GM21423 (cell line): ENCODE results near the gene OPTN.

Source experiments
- ATAC-seq: cut with Tn5 transposase; IDR thresholded peaks from one replicate; pipeline ENCODE4 v1.9.1; 2021; ENCODE audit warnings: mild to moderate bottlenecking, moderate library complexity; ENCODE audit not compliant: unreplicated experiment

OPTN gene

DNA sequence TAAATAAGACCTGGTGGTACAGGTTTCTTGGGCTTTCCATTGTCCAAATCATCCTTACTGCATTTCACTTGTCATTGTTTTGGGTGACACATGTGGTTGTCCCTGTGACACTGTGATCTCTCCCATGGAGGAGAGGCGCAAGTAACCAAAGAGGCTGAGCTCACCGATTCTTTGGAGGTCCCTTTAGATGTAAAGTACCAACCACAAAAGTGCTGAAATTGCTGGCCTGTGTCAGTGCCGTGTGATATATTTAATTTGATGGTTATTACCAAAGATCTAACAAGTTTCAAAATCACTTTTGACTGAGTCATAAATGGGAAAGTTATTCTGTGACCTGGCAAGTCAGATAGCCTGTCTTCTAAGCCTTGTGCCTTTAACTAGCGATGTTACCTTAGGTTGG, 80.8 kb downstream of the OPTN start:
- ATAC-seq = peak; percentile 36

DNA sequence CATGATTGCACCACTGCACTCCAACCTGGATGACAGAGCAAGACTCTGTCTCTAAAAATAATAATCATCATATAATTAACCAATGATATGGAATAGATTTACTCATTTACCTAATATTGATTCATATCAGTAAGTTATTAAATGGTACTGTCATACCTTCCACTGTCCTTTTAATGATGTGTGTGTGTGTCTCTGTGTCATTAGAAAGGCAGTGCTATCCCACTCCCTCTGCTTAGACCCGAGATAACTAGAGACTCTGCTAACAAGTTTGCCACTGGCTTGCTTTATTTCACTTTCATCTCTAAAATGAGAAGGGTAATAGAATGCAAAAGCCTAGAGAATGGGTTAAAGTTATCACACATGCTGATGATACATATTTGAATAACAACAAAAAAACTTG, 82.5 kb downstream of the OPTN start:
- ATAC-seq = no peak

DNA sequence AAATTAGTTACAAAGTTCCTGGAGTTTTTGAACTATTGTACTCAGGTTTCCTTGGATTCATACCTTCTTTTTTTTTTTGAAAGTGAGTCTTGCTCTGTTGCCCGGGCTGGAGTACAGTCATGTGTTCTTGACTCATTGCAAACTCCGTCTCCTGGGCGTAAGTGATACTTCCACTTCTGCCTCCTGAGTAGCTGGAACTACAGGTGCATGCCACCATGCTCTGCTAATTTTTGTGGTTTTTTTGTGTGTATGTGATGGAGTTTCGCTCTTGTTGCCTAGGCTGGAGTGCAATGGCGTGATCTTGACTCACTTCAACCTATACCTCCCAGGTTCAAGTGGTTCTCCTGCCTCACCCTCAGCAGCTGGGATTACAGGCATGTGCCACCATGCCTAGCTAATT, 83.7 kb downstream of the OPTN start:
- ATAC-seq = peak; percentile 48

DNA sequence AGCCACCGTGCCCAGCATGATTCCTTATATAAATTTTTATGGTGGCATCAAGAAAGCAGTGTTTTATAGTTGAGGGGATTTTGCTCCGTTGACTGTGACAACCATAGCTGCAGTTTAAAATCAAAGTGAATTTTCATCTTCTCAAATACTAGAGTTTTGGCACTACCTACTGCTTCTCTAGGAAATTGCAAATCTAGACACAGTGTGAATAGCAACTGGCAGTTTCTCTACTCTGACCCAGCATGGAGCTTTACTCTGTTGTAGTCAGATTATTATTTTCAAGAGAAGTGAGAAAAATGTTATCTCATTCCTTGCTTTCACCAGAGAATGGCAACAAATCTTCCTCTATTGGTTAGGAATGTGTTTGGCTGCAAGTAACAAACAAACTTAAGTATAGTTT, 84.3 kb downstream of the OPTN start:
- ATAC-seq = no peak

DNA sequence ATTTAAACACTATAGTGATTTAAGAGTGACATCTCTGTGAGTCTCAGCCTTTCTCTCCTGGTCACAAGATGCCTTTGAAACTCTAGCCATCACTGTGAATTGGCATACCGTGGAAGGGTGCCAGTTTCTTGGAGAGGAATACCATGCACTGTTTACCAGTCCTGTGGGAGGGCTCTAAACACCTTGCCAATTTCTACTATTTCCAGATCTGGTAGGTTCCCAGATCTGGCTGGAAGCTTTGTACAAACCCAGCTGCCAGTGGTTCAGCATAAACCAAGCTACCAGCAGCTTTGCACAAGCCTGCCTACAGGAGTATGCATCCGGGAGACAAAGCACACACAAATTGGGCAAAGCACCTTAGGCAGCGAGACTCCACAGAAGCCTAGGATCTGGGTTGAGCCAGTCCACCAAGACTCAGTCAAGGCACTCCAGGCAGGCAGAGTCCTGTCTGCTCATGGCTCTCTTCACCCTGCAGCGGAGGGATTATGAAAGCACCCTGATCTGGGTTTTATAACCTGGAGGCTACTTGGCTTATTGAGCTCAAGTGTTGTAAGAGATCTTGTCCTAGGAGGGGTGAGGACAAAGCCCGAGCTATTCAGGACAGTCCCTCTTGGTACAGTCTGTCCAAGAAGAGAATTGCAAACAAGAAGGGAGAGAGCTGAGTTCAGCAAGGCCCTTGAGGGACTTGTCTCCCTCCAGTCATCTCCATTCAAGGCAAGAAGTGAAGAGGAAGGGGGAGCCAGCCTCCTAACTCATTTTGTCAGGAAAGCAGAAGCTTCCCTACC, 85.0 kb downstream of the OPTN start:
- no peak for ATAC-seq

DNA sequence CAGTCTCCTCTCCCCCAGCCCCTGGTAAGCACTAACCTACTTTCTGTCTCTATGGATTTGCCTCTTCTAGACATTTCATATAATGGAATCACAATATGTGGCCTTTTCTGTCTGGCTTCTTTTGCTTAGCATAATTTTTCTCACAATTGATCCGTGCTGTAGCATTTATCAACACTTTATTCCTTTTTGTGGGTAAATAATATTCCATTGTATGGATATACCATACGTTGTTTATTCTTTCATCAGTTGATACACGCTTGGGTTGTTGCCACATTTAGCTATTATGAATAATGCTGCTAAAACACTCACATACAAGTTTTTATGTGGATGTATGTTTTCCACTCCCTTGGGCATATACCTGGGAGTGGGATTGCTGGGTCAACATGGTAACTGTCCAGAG, 87.2 kb downstream of the OPTN start:
- no peak for ATAC-seq
